IPS-NIHi11 (cell line): ENCODE results near the gene SLC35F5.
"Not testable (repeated sequence)": the region's sequence is repeated elsewhere in the genome, so short reads cannot be mapped to it uniquely, and the experiment has no call there.

Experiments used
- DNase-seq: peaks from one replicate; pipeline ENCODE4 v3.0.0; 2012; ENCODE audit warnings: mixed read lengths, low spot score

The SLC35F5 gene

GRCh38 chr2:113756355-113757137 lies at the start of gene SLC35F5:
TSS of gene SLC35F5 (minus strand) at chr2:113756642. CDS start at chr2:113756409, 233 bp downstream.
- DNase-seq: peak; percentile 94

GRCh38 chr2:113799375-113799774 lies 42.9 kb upstream of the SLC35F5 start:
- DNase-seq: no peak

GRCh38 chr2:113797237-113797636 lies 40.8 kb upstream of the SLC35F5 start:
- DNase-seq: no peak

GRCh38 chr2:113796592-113797175 lies 40.2 kb upstream of the SLC35F5 start:
- no peak for DNase-seq

- DNase-seq: no peak
Observed at GRCh38 chr2:113795405-113795920, 39.0 kb upstream of the SLC35F5 start.

- DNase-seq: no peak
Observed at GRCh38 chr2:113791697-113792590, 35.5 kb upstream of the SLC35F5 start.

GRCh38 chr2:113784823-113785744 lies 28.6 kb upstream of the SLC35F5 start:
- no peak for DNase-seq

- DNase-seq: no peak
Observed at GRCh38 chr2:113780472-113780871, 24.0 kb upstream of the SLC35F5 start.

- no peak for DNase-seq
Observed at GRCh38 chr2:113777371-113777770, 20.9 kb upstream of the SLC35F5 start.

GRCh38 chr2:113776949-113777348 lies 20.5 kb upstream of the SLC35F5 start:
- no peak for DNase-seq

GRCh38 chr2:113774616-113775015 lies 18.2 kb upstream of the SLC35F5 start:
- DNase-seq: not testable (repeated sequence)

GRCh38 chr2:113770929-113771328 lies 14.5 kb upstream of the SLC35F5 start:
- DNase-seq: peak; percentile 19

- DNase-seq: no peak
Observed at GRCh38 chr2:113769555-113769954, 13.1 kb upstream of the SLC35F5 start.

- no peak for DNase-seq
Observed at GRCh38 chr2:113768770-113769169, 12.3 kb upstream of the SLC35F5 start.

- no peak for DNase-seq
Observed at GRCh38 chr2:113767811-113768460, 11.5 kb upstream of the SLC35F5 start.

- DNase-seq: no peak
Observed at GRCh38 chr2:113765276-113765675, 8.8 kb upstream of the SLC35F5 start.

- DNase-seq: no peak
Observed at GRCh38 chr2:113762377-113763118, 6.1 kb upstream of the SLC35F5 start.

- DNase-seq: no peak
Observed at GRCh38 chr2:113760400-113760799, 4.0 kb upstream of the SLC35F5 start.

- DNase-seq: no peak
Observed at GRCh38 chr2:113757138-113757657, 756 bp upstream of the SLC35F5 start.
